Kidney (tissue), 22 donors: Measurements from ENCODE around the gene RNASE11. TPM values are rescaled to one million over a fixed set of nuclear protein-coding genes. Genes with fewer than 3 reads are reported as not detected.

Experiments used
- DNase-seq, 5 donors: peaks; one replicate each; pipeline ENCODE4 v3.0.0-alpha.2; 2013 to 2020
- FAIRE-seq: peaks from 2 replicates; lab custom pipeline; 2012; peaks lifted over from hg19 to GRCh38; lab: Jason Lieb, UNC
- H3K27ac ChIP-seq, 2 donors: one replicate each; pipeline ENCODE4 v1.7.0; 2013; ENCODE audit warnings: low read depth in 2 of 2, low read length in 2 of 2, inconsistent platforms in 1 of 2
- H3K27me3 ChIP-seq: one replicate; pipeline ENCODE4 v1.7.1; 2013; ENCODE audit warnings: low read length, inconsistent platforms; ENCODE audit not compliant: control insufficient read depth, insufficient read depth
- H3K36me3 ChIP-seq, 3 donors: one replicate each; pipeline versions ENCODE4 v1.7.0 to v1.7.1; 2013; ENCODE audit warnings: low read length in 3 of 3, control low read depth in 1 of 3, inconsistent platforms in 1 of 3; ENCODE audit not compliant: insufficient read depth in 3 of 3, control insufficient read depth in 2 of 3
- H3K4me1 ChIP-seq, 3 donors: one replicate each; pipeline versions ENCODE4 v1.7.0 to v1.7.1; 2013; ENCODE audit warnings: low read length in 3 of 3, inconsistent platforms in 1 of 3, low read depth in 1 of 3; ENCODE audit not compliant: control insufficient read depth in 2 of 3, insufficient read depth in 2 of 3
- H3K4me3 ChIP-seq, 3 donors: one replicate each; pipeline versions ENCODE4 v1.7.0 to v1.8.1; 2013; ENCODE audit warnings: low read length in 3 of 3, control low read depth in 1 of 3, inconsistent platforms in 1 of 3
- H3K9ac ChIP-seq, 3 donors: one replicate each; pipeline versions ENCODE4 v1.7.0 to v1.7.1; 2013; ENCODE audit warnings: low read length in 3 of 3, control low read depth in 1 of 3, inconsistent platforms in 1 of 3
- H3K9me3 ChIP-seq, 3 donors: one replicate each; pipeline versions ENCODE4 v1.7.0 to v1.7.1; 2013; ENCODE audit warnings: low read length in 3 of 3, control low read depth in 1 of 3, inconsistent platforms in 1 of 3; ENCODE audit not compliant: control insufficient read depth in 2 of 3, insufficient read depth in 1 of 3
- intact Hi-C: fragments of 100-400 bp; cut with DNase I; formaldehyde crosslinking; loops from one replicate; pipeline ENCODE4 v1.11.1; 2022
- long read RNA-seq, 10 donors: library from polyadenylated mRNA in 1 of 10; unstranded in 1 of 10; transcript quantifications; one replicate each; pipeline ENCODE4 v2.0.0 and lab custom pipeline, GENCODE V29; 2021 to 2026
- polyA plus RNA-seq: library from polyadenylated mRNA; stranded (reverse); fragments of 350-450 nt; fragmentation: Illumina TruSeq; extraction: RNeasy Lipid Tissue Mini Kit (QIAGEN cat#74804); gene quantifications from one replicate; pipeline ENCODE4 v1.2.3, GENCODE V29; 2014; ENCODE audit warnings: low read depth, low replicate concordance; ENCODE audit not compliant: insufficient read depth
- total RNA-seq: library from RNA; stranded (reverse); fragmentation: NEBNext Ultra II Directional; extraction: Animal tissue kit (Norgen Biotek cat#: 25700); gene quantifications from one replicate; pipeline ENCODE4 v1.2.1, GENCODE V29; 2021
- TF ChIP-seq, protein P1 (sequence below): IDR thresholded peaks from 3 replicates; pipeline ENCODE4 v1.5.1; 2012; ENCODE audit warnings: mild to moderate bottlenecking, moderate library complexity, borderline replicate concordance; ENCODE audit not compliant: insufficient read depth; ENCODE audit errors: extremely low read depth
- donor health status: control.
- donor health status: control.
- donor health status: control.
- donor health status: control.
- donor health status: control.
- donor health status: DM: yes; HTN: yes; CAD: no.
- donor health status: Normal renal cell carcinoma (clear cell type).

The RNASE11 gene
- not detected for total RNA-seq
- not detected for polyA plus RNA-seq
- long read RNA-seq, donor 1, result 0 reads
- long read RNA-seq, donor 2, result 0 reads
- long read RNA-seq, donor 3, result 0 reads
- long read RNA-seq, donor 4, result 0 reads
- long read RNA-seq, donor 5, result 0 reads
- long read RNA-seq, donor 6, result 0 reads
- long read RNA-seq, donor 7, result 0 reads
- long read RNA-seq, donor 8, result 0 reads
- long read RNA-seq, donor 9, result 0 reads
- long read RNA-seq, donor 10, result 0 reads

DNA sequence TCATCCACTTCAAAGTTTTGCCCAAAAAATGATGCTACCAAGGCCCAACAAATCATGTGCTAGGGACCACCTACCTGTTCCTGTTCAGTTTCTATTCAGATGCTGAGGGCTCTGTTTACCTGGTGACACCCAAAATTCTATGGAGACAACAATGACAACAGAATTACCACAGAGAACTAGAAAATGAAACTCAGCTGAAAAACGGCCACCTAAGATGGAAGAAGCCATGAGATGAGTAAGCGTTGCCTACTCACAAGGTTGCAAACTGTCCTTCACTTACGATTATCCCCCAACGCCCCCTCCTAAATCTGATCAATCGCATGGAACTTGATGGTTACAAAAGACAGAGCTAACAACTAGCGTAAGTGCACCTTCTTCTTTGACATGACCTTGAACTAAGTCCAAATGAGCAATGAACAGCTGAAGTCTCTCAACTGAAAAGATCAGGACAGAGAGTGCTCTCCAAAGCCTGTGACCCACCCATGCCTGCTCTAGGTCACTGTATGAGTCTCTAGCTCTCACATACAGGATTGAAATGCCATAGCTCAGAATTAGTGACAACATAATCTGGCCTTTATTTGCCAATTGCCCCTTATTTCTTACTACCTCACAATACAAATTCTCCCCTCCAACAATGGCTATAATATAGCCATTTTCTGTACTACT is at the start of gene RNASE11:
RNASE11 (minus strand) TSS at position 513 of the 666 bp plus-strand sequence.
- TF ChIP-seq, protein P1, sequence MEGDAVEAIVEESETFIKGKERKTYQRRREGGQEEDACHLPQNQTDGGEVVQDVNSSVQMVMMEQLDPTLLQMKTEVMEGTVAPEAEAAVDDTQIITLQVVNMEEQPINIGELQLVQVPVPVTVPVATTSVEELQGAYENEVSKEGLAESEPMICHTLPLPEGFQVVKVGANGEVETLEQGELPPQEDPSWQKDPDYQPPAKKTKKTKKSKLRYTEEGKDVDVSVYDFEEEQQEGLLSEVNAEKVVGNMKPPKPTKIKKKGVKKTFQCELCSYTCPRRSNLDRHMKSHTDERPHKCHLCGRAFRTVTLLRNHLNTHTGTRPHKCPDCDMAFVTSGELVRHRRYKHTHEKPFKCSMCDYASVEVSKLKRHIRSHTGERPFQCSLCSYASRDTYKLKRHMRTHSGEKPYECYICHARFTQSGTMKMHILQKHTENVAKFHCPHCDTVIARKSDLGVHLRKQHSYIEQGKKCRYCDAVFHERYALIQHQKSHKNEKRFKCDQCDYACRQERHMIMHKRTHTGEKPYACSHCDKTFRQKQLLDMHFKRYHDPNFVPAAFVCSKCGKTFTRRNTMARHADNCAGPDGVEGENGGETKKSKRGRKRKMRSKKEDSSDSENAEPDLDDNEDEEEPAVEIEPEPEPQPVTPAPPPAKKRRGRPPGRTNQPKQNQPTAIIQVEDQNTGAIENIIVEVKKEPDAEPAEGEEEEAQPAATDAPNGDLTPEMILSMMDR, result no peak
- no peaks in the 10 kb centered on the region for H3K4me1 ChIP-seq
- no peak within 1 kb of the TSS for H3K9ac ChIP-seq
- no peaks in the 10 kb centered on the region for H3K27me3 ChIP-seq
- FAIRE-seq, result no peak
- no peaks in the 10 kb centered on the region for H3K36me3 ChIP-seq
- no peaks in the 10 kb centered on the region for H3K9me3 ChIP-seq
- H3K4me3 ChIP-seq, result no peak within 1 kb of the TSS
- no peak for DNase-seq
- intact Hi-C loops, result no loop called here
- no peak within 1 kb of the TSS for H3K27ac ChIP-seq

- Histone ChIP-seq H3K36me3 (no peaks in the 10 kb centered on the region), H3K9me3 (no peaks in the 10 kb centered on the region), H3K9ac (no peak overlapping the region), H3K4me1 (peaks cover 0 to 11% (median 2%) of the 10 kb centered on the region in 3 donors), H3K27ac (no peak overlapping the region), H3K27me3 (peaks cover 45% of the 10 kb centered on the region), H3K4me3 (peak overlapping the region in 2 of 3 donors; percentile 23 to 56)
- FAIRE-seq (no peak), DNase-seq (peak; percentile 58 to 85 (median 69))
- intact Hi-C loops, result no loop called here
- TF ChIP-seq, protein P1, result no peak
Observed at GRCh38 chr14:20632831-20633691, 45.3 kb upstream of the RNASE11 start.

DNA sequence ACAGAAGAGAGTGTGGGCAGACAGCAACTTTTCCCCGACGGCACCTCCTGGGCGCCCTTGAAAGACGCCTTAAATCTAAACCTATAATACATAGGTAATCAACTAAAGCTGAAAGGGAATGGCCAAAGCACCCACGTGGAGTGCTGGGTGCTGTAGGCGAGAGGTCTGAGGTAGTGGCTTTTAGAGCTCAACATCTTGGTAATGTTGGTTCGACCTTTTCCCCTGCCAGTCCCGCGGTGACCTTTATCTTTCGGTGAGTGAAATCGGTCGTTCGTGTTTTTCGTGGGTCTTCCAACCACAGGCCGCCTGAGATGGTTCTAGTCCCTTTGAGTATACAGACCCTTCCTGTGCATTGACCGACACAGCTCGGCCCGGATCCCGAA is 44.6 kb upstream of the RNASE11 start:
- intact Hi-C loops, result no loop called here
- Histone ChIP-seq H3K36me3 (no peaks in the 10 kb centered on the region), H3K9ac (no peak overlapping the region), H3K27ac (no peak overlapping the region), H3K4me3 (peak overlapping the region in 2 of 3 donors; percentile 23 to 56), H3K9me3 (no peaks in the 10 kb centered on the region), H3K27me3 (peaks cover 51% of the 10 kb centered on the region), H3K4me1 (peaks cover 0 to 11% (median 2%) of the 10 kb centered on the region in 3 donors)
- FAIRE-seq (no peak), DNase-seq (no peak)
- TF ChIP-seq, protein P1, result no peak
